K562 (cell line): ENCODE results near the gene PTK7. TPM values are rescaled to one million over a fixed set of nuclear protein-coding genes. Genes with fewer than 3 reads are reported as not detected.

Source experiments
- CBFA2T3 ChIP-seq: fragments of 450-650 bp; IDR thresholded peaks from 2 replicates; pipeline ENCODE4 v1.6.1; 2017
- CREM ChIP-seq: IDR thresholded peaks from 2 replicates; pipeline ENCODE4 v1.6.1; 2014; ENCODE audit warnings: antibody characterized with exemption, low read depth
- GABPB1 ChIP-seq: sonication (generic); formaldehyde crosslinking; IDR thresholded peaks from 2 replicates; pipeline ENCODE4 v1.8.0; 2022; ENCODE audit warnings: mild to moderate bottlenecking, missing genetic modification reagents
- HDAC1 ChIP-seq, 2 experiments: fragments of 450-650 bp; IDR thresholded peaks; 2 replicates each; pipeline ENCODE4 v1.6.1; 2016 to 2017; ENCODE audit warnings: inconsistent platforms in 1 of 2, mild to moderate bottlenecking in 1 of 2, moderate library complexity in 1 of 2
- HNRNPL ChIP-seq: fragments of 200-400 bp; formaldehyde crosslinking; IDR thresholded peaks from 2 replicates; pipeline ENCODE4 v1.6.1; 2017; ENCODE audit warnings: low read depth, mild to moderate bottlenecking, low read length
- HNRNPLL ChIP-seq: fragments of 200-400 bp; formaldehyde crosslinking; IDR thresholded peaks from 2 replicates; pipeline ENCODE4 v1.6.1; 2017; ENCODE audit warnings: low read length, low read depth, mild to moderate bottlenecking; ENCODE audit not compliant: poor library complexity, severe bottlenecking
- KLF1 ChIP-seq: fragments of 450-650 bp; IDR thresholded peaks from 2 replicates; pipeline ENCODE4 v1.6.1; 2016; ENCODE audit warnings: missing genetic modification characterization, missing compliant biosample characterization
- LARP7 ChIP-seq: fragments of 450-650 bp; IDR thresholded peaks from 2 replicates; pipeline ENCODE4 v1.6.1; 2016
- RBM22 ChIP-seq: fragments of 200-400 bp; formaldehyde crosslinking; IDR thresholded peaks from 2 replicates; pipeline ENCODE4 v1.6.1; 2018; ENCODE audit warnings: low read length, low read depth; ENCODE audit not compliant: poor library complexity, severe bottlenecking
- UBTF ChIP-seq, 2 experiments: IDR thresholded peaks; 2 replicates each; pipeline ENCODE4 v1.6.1; 2012; ENCODE audit warnings: improper control_type of control experiment in 2 of 2, low read depth in 2 of 2, low read length in 2 of 2, borderline replicate concordance in 1 of 2
- ZBTB40 ChIP-seq, 2 experiments: fragments of 450-650 bp in 1 of 2; sonication (generic) in 1 of 2; formaldehyde crosslinking in 1 of 2; IDR thresholded peaks; 2 replicates each; pipeline versions ENCODE4 v1.7.1 to v1.9.0; 2016 to 2022; ENCODE audit warnings: inconsistent platforms in 1 of 2, mild to moderate bottlenecking in 1 of 2, missing genetic modification reagents in 1 of 2
- ZFP36 ChIP-seq: fragments of 150-350 bp; IDR thresholded peaks from 2 replicates; pipeline ENCODE4 v1.6.1; 2018; ENCODE audit warnings: low read length, low read depth; ENCODE audit not compliant: partially characterized antibody
- ZKSCAN8 ChIP-seq: fragments of 200-800 bp; sonication (Bioruptor generic); IDR thresholded peaks from 2 replicates; pipeline ENCODE4 v1.6.1; 2016; ENCODE audit warnings: missing genetic modification characterization, missing compliant biosample characterization
- ZNF263 ChIP-seq: sonication (generic); formaldehyde crosslinking; IDR thresholded peaks from 2 replicates; pipeline ENCODE4 v1.8.0; 2022; ENCODE audit warnings: mild to moderate bottlenecking, missing genetic modification reagents, borderline replicate concordance
- polyA plus RNA-seq, 8 experiments: library from polyadenylated mRNA; depleted of rRNA in 4 of 8; stranded (reverse) in 5 of 8; unstranded in 3 of 8; fragments of >200 nt; fragmentation: Nextera tagmentation in 2 of 8; fragmentation: Illumina TruSeq in 1 of 8; extraction: Ambion mirVana in 2 of 8; extraction: Trizol in 1 of 8; gene quantifications; 2 replicates each; pipeline versions ENCODE4 v1.2.1 to v1.2.3, GENCODE V29; 2011 to 2014; ENCODE audit warnings: inconsistent platforms in 1 of 8, missing spikeins in 1 of 8
- total RNA-seq, 7 experiments: library from RNA; depleted of rRNA in 6 of 7; stranded (reverse); fragments of >200 nt in 6 of 7; fragmentation: Illumina TruSeq in 2 of 7; extraction: Trizol in 2 of 7; gene quantifications; 2 replicates each; pipeline versions ENCODE4 v1.2.1 to v1.2.3, GENCODE V29; 2011 to 2021; ENCODE audit warnings: low replicate concordance in 1 of 7

The PTK7 gene
- total and polyA plus RNA-seq, 9 of the 15 experiments (the other 6 are each of a cell fraction or from before 2014, with no cell fraction given): 0.20 to 6.8 (median 4.2) TPM

- TF ChIP-seq ZNF263 (CRISPR knock-in tag): peak; percentile 85
- no peak for TF ChIP-seq LARP7
- 0 out of 2 replicates have a peak, but pooled peaks have one; percentile 38 for TF ChIP-seq GABPB1
- TF ChIP-seq HNRNPL: 0 out of 2 replicates have a peak, but pooled peaks have one; percentile 43
- peak; percentile 55 for TF ChIP-seq HNRNPLL
- peak; percentile 38; the same call in 1 of the 2 replicates for TF ChIP-seq ZBTB40 (IDR thresholded peaks at IDR 0.05)
- TF ChIP-seq ZBTB40 (CRISPR knock-in tag; IDR thresholded peaks at IDR 0.05): no peak
- no peak for TF ChIP-seq CREM
- peak; percentile 53 to 56; a peak in 2 of 4 replicates for TF ChIP-seq UBTF (IDR thresholded peaks at IDR 0.05; ENCODE audit: borderline replicate concordance in 1 of 2, low read depth in 2 of 2, low read length in 2 of 2)
- no peak for TF ChIP-seq KLF1
- no peak for TF ChIP-seq RBM22
- TF ChIP-seq HDAC1 (IDR thresholded peaks at IDR 0.05): peak in 1 of 2 experiments; percentile 31; a peak in 1 of 4 replicates
- no peak for TF ChIP-seq ZKSCAN8 (CRISPR knock-in tag)
- no peak for TF ChIP-seq ZFP36
- TF ChIP-seq CBFA2T3: no peak
Measured at GRCh38 chr6:43076464-43077332, 584 bp downstream of the PTK7 start (continued).
